DMS114 treated with DMSO at 0.1 percent for 48 hours (cell line): ENCODE results near the gene ADAP1.

ENCODE experiments used
- DNase-seq: peaks from one replicate; lab custom pipeline; 2025; ENCODE audit not compliant: unreplicated experiment; lab: John Stamatoyannopoulos, UW

The ADAP1 gene

GRCh38 chr7:867406-868188, 86.9 kb downstream of the ADAP1 start:
- no peak for DNase-seq

- DNase-seq: no peak
These were observed 87.5 kb downstream of the ADAP1 start for GRCh38 chr7:867001-867405.

- DNase-seq: no peak
These were observed 88.6 kb downstream of the ADAP1 start for GRCh38 chr7:865921-866320.

- no peak for DNase-seq
These were observed 91.4 kb downstream of the ADAP1 start for GRCh38 chr7:863106-863505.

GRCh38 chr7:862157-862556, 92.3 kb downstream of the ADAP1 start:
- DNase-seq: no peak

- DNase-seq: no peak
These were observed 93.3 kb downstream of the ADAP1 start for GRCh38 chr7:861222-861621.

GRCh38 chr7:860149-860548, 94.3 kb downstream of the ADAP1 start:
- no peak for DNase-seq

GRCh38 chr7:859359-860030, 95.0 kb downstream of the ADAP1 start:
- no peak for DNase-seq

- DNase-seq: no peak
These were observed 96.8 kb downstream of the ADAP1 start for GRCh38 chr7:857661-858060.

GRCh38 chr7:856444-857095, 97.9 kb downstream of the ADAP1 start:
- no peak for DNase-seq

- no peak for DNase-seq
These were observed 98.7 kb downstream of the ADAP1 start for GRCh38 chr7:855686-856369.

- DNase-seq: no peak
These were observed 100.2 kb downstream of the ADAP1 start for GRCh38 chr7:854118-854775.

GRCh38 chr7:853366-854117, 100.9 kb downstream of the ADAP1 start:
- no peak for DNase-seq

GRCh38 chr7:851204-851603, 103.3 kb downstream of the ADAP1 start:
- no peak for DNase-seq

- no peak for DNase-seq
These were observed 104.7 kb downstream of the ADAP1 start for GRCh38 chr7:849781-850180.

GRCh38 chr7:849145-849544, 105.3 kb downstream of the ADAP1 start:
- no peak for DNase-seq
